ENCODE measurements around the gene PLAAT4. TPM values are rescaled to one million over a fixed set of nuclear protein-coding genes. Genes with fewer than 3 reads are reported as not detected.
"Not testable (repeated sequence)": the region's sequence is repeated elsewhere in the genome, so short reads cannot be mapped to it uniquely, and the experiment has no call there.

Gene PLAAT4
- total and polyA plus RNA-seq, 2 experiments from 2014 or later, result not detected

GRCh38 chr11:63530021-63530420 lies 6.6 kb upstream of the PLAAT4 start:
- Histone ChIP-seq H3K9me3 (ENCODE audit: low read depth) (no peaks in the 10 kb centered on the region), H3K36me3 (no peaks in the 10 kb centered on the region), H3K4me1 (ENCODE audit: low read depth) (no peaks in the 10 kb centered on the region), H3K27ac (no peak overlapping the region), H3K4me3 (no peak overlapping the region), H3K27me3 (peaks cover 3% of the 10 kb centered on the region)
- no peak for TF ChIP-seq CTCF (IDR thresholded peaks at IDR 0.05; ENCODE audit: low read depth, low read length)
- no peak for DNase-seq (ENCODE audit: low read depth in 1 of 2, low spot score in 1 of 2)

- not testable (repeated sequence) for H3K4me1 ChIP-seq (ENCODE audit: low read depth); H3K36me3 ChIP-seq; H3K9me3 ChIP-seq (ENCODE audit: low read depth); H3K4me3 ChIP-seq; H3K27me3 ChIP-seq; H3K27ac ChIP-seq
- DNase-seq (ENCODE audit: low read depth in 1 of 2, low spot score in 1 of 2), result peak in 1 of 2 donors; percentile 98
Observed at GRCh38 chr11:63531074-63531792, 5.4 kb upstream of the PLAAT4 start.

- H3K27ac ChIP-seq, result no peak overlapping the region
- TF ChIP-seq CTCF (IDR thresholded peaks at IDR 0.05; ENCODE audit: low read depth, low read length), result no peak
- H3K4me3 ChIP-seq, result no peak overlapping the region
- H3K27me3 ChIP-seq, result peaks cover 3% of the 10 kb centered on the region
- no peaks in the 10 kb centered on the region for H3K9me3 ChIP-seq (ENCODE audit: low read depth)
- H3K4me1 ChIP-seq (ENCODE audit: low read depth), result no peaks in the 10 kb centered on the region
- no peak for DNase-seq (ENCODE audit: low read depth in 1 of 2, low spot score in 1 of 2)
- H3K36me3 ChIP-seq, result no peaks in the 10 kb centered on the region
Observed at GRCh38 chr11:63532117-63532516, 4.5 kb upstream of the PLAAT4 start.

DNA sequence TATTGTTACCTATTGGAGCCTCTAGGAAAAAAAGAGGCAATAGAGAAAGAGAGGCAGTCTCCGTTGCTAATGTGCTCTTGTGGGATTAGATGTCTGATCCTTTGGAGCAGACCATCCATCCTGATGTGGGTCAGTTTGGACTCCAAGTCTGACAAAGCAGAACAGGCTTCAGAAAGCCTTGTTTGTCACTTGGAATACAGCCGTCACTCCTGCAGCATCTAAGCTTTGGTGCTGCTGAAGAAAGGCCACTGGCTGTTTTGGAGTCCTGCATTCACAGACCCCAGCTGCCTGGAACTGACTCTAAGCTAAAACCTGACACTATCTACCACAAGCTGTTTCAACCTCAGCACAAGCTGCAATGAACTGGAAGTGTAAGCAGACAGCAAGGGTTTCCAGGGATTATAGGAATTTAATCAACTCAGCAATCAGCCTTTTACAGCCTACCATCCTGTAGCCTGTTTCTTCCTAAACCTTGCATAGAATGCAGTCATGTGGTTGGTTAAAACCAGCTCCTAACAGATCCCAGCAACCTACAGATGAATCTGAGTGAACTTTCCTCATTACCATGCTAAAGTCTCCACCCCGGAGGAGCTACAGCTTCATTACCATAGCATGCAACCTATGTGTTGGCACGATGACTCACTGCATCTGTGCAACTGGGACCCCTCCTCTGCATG lies 3.7 kb upstream of the PLAAT4 start:
- peaks cover 3% of the 10 kb centered on the region for H3K27me3 ChIP-seq
- H3K36me3 ChIP-seq, result no peaks in the 10 kb centered on the region
- no peak for TF ChIP-seq CTCF (IDR thresholded peaks at IDR 0.05; ENCODE audit: low read depth, low read length)
- no peaks in the 10 kb centered on the region for H3K4me1 ChIP-seq (ENCODE audit: low read depth)
- H3K27ac ChIP-seq, result no peak overlapping the region
- peak in 1 of 2 donors; percentile 38 for DNase-seq (ENCODE audit: low read depth in 1 of 2, low spot score in 1 of 2)
- no peaks in the 10 kb centered on the region for H3K9me3 ChIP-seq (ENCODE audit: low read depth)
- no peak overlapping the region for H3K4me3 ChIP-seq

DNA sequence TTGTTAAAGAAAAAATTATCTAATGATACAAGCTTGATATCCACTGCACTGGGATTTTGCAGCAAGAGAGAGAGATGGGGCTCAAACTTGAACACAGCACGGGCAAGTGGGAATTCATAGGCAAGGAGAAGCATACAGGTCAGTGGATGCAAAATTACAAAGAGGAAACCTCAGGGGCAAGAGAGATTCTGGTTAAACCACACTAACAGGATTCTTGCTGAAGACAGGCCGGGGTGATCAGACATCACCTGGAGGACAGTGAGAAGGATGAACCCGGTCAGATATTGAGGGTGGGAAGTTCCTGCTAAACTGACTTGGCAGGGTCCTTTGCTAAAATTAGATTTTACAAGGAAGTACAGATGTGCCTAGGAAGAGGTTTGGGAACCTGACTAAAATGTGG lies 2.5 kb upstream of the PLAAT4 start:
- TF ChIP-seq CTCF (IDR thresholded peaks at IDR 0.05; ENCODE audit: low read depth, low read length), result no peak
- no peaks in the 10 kb centered on the region for H3K9me3 ChIP-seq (ENCODE audit: low read depth)
- no peaks in the 10 kb centered on the region for H3K4me1 ChIP-seq (ENCODE audit: low read depth)
- no peak overlapping the region for H3K27ac ChIP-seq
- DNase-seq (ENCODE audit: low read depth in 1 of 2, low spot score in 1 of 2), result no peak
- no peak overlapping the region for H3K4me3 ChIP-seq
- H3K36me3 ChIP-seq, result no peaks in the 10 kb centered on the region
- H3K27me3 ChIP-seq, result peaks cover under 1% of the 10 kb centered on the region

- H3K36me3 ChIP-seq, result no peaks in the 10 kb centered on the region
- TF ChIP-seq CTCF (IDR thresholded peaks at IDR 0.05; ENCODE audit: low read depth, low read length), result no peak
- no peaks in the 10 kb centered on the region for H3K4me1 ChIP-seq (ENCODE audit: low read depth)
- H3K4me3 ChIP-seq, result no peak overlapping the region
- no peak overlapping the region for H3K27ac ChIP-seq
- no peaks in the 10 kb centered on the region for H3K9me3 ChIP-seq (ENCODE audit: low read depth)
- no peaks in the 10 kb centered on the region for H3K27me3 ChIP-seq
- no peak for DNase-seq (ENCODE audit: low read depth in 1 of 2, low spot score in 1 of 2)
Observed at GRCh38 chr11:63534895-63535461, 1.6 kb upstream of the PLAAT4 start.
